OCI-LY7 (cell line): ENCODE measurements around the gene PEPD.

ENCODE experiments used
- EZH2phosphoT487 ChIP-seq: fragments of 200-600 bp; sonication (generic); IDR thresholded peaks from 2 replicates; pipeline ENCODE4 v1.6.1; 2018; ENCODE audit warnings: low read depth, borderline replicate concordance, mild to moderate bottlenecking, mixed run types, antibody characterized with exemption, low read length, moderate library complexity, mixed read lengths
- TF ChIP-seq, protein P1 (sequence below): fragments of 200-600 bp; sonication (generic); conservative IDR thresholded peaks from 2 replicates; pipeline ENCODE4 v1.5.1; 2014; ENCODE audit warnings: mild to moderate bottlenecking, antibody characterized with exemption, low read length, moderate library complexity, mixed read lengths

DNA sequence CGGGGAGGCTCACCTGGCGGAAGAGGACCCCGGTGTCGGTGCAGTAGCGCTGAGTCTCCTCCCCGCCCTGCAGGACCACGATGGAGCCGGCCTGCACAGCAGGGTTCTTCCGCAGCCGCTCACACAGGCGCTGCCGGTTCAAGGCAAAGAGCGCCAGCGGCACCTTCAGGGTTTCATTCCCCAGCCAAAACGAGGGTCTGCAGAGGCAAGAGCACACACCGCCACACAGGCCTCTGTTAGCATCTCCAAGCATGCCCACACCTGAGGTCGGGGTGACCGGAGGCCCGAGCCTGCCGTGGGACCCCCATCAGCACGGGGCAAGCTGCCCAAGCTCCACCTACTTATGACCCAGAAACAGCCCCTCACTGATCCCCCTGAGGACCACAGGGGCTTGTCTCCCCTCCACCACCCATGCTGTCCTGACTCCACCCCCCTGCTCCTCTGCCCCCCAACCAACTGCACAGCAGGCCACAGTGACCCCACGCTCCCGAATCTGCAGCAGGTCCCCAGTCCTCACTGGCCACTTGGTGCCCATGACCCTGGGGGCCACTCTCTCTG is 8.9 kb downstream of the PEPD start:
- TF ChIP-seq, protein P1, sequence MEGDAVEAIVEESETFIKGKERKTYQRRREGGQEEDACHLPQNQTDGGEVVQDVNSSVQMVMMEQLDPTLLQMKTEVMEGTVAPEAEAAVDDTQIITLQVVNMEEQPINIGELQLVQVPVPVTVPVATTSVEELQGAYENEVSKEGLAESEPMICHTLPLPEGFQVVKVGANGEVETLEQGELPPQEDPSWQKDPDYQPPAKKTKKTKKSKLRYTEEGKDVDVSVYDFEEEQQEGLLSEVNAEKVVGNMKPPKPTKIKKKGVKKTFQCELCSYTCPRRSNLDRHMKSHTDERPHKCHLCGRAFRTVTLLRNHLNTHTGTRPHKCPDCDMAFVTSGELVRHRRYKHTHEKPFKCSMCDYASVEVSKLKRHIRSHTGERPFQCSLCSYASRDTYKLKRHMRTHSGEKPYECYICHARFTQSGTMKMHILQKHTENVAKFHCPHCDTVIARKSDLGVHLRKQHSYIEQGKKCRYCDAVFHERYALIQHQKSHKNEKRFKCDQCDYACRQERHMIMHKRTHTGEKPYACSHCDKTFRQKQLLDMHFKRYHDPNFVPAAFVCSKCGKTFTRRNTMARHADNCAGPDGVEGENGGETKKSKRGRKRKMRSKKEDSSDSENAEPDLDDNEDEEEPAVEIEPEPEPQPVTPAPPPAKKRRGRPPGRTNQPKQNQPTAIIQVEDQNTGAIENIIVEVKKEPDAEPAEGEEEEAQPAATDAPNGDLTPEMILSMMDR, result no peak
- TF ChIP-seq EZH2phosphoT487, result no peak
